CD8-positive, alpha-beta memory T cell (primary cell): Measurements from ENCODE around the gene SOX9. TPM values are rescaled to one million over a fixed set of nuclear protein-coding genes. Genes with fewer than 3 reads are reported as not detected.
A peak's percentile ranks its signal among the peaks of the same experiment; 100 is the strongest.

ENCODE experiments used
- CTCF ChIA-PET: fragments of 350-600 bp; sonication (Branson Sonifier 250); formaldehyde crosslinking; loops from one replicate; lab custom pipeline; 2021; ENCODE audit warnings: antibody characterized with exemption; lab: Charles Lee
- POLR2A ChIA-PET: fragments of 350-600 bp; sonication (Branson Sonifier 250); formaldehyde crosslinking; loops from one replicate; lab custom pipeline; 2021; ENCODE audit warnings: antibody characterized with exemption; lab: Charles Lee
- DNase-seq, 5 donors: peaks; one replicate each; pipeline versions ENCODE4 v3.0.0 to v3.0.0-alpha.2; 2020 to 2022; ENCODE audit warnings: mixed read lengths in 1 of 5
- H3K27ac ChIP-seq: one replicate; pipeline ENCODE4 v1.7.0; 2013; ENCODE audit warnings: low read depth, mild to moderate bottlenecking, low read length, moderate library complexity
- H3K27me3 ChIP-seq: 2 replicates; pipeline ENCODE4 v1.7.0; 2013; ENCODE audit warnings: low read length, mild to moderate bottlenecking; ENCODE audit not compliant: insufficient read depth, poor library complexity, severe bottlenecking
- H3K36me3 ChIP-seq: 2 replicates; pipeline ENCODE4 v1.7.0; 2013; ENCODE audit warnings: mild to moderate bottlenecking, low read length, moderate library complexity; ENCODE audit not compliant: insufficient read depth
- H3K4me1 ChIP-seq: 2 replicates; pipeline ENCODE4 v1.7.0; 2013; ENCODE audit warnings: mild to moderate bottlenecking, low read length, moderate library complexity; ENCODE audit not compliant: insufficient read depth
- H3K4me3 ChIP-seq: 2 replicates; pipeline ENCODE4 v1.7.0; 2013; ENCODE audit warnings: mild to moderate bottlenecking, low read length
- H3K9me3 ChIP-seq: 2 replicates; pipeline ENCODE4 v1.7.0; 2013; ENCODE audit warnings: mild to moderate bottlenecking, low read length
- H3K27ac Mint-ChIP-seq, 8 donors: one replicate each; pipeline ENCODE4 v1.8.0; 2020 to 2021; ENCODE audit warnings: mixed read lengths in 8 of 8, mild to moderate bottlenecking in 6 of 8, inconsistent platforms in 3 of 8, moderate library complexity in 3 of 8
- H3K27me3 Mint-ChIP-seq, 2 donors: one replicate each; pipeline ENCODE4 v1.8.0; 2020 to 2021; ENCODE audit warnings: mixed read lengths in 2 of 2, mild to moderate bottlenecking in 1 of 2, moderate library complexity in 1 of 2
- H3K36me3 Mint-ChIP-seq, 3 donors: one replicate each; pipeline ENCODE4 v1.8.0; 2020 to 2021; ENCODE audit warnings: mixed read lengths in 3 of 3, inconsistent platforms in 1 of 3, mild to moderate bottlenecking in 1 of 3
- H3K4me1 Mint-ChIP-seq, 3 donors: one replicate each; pipeline ENCODE4 v1.8.0; 2020 to 2021; ENCODE audit warnings: mixed read lengths in 3 of 3, inconsistent platforms in 1 of 3, mild to moderate bottlenecking in 1 of 3
- H3K4me3 Mint-ChIP-seq, 7 donors: one replicate each; pipeline ENCODE4 v1.8.0; 2020 to 2021; ENCODE audit warnings: mixed read lengths in 7 of 7, mild to moderate bottlenecking in 6 of 7, moderate library complexity in 4 of 7, inconsistent platforms in 2 of 7
- H3K9me3 Mint-ChIP-seq, 5 donors: one replicate each; pipeline ENCODE4 v1.8.0; 2020 to 2022; ENCODE audit warnings: mixed read lengths in 5 of 5, mild to moderate bottlenecking in 3 of 5, moderate library complexity in 2 of 5, inconsistent platforms in 1 of 5
- polyA plus RNA-seq: library from polyadenylated mRNA; unstranded; fragments of 300-500 nt; fragmentation: Illumina TruSeq; gene quantifications from one replicate; pipeline ENCODE4 v1.2.3, GENCODE V29; 2021
- total RNA-seq, 2 experiments: library from RNA; stranded (reverse); gene quantifications; one replicate each; pipeline ENCODE4 v1.2.3, GENCODE V29; 2021

Gene SOX9
- total and polyA plus RNA-seq, 3 experiments from 2014 or later: not detected

DNA sequence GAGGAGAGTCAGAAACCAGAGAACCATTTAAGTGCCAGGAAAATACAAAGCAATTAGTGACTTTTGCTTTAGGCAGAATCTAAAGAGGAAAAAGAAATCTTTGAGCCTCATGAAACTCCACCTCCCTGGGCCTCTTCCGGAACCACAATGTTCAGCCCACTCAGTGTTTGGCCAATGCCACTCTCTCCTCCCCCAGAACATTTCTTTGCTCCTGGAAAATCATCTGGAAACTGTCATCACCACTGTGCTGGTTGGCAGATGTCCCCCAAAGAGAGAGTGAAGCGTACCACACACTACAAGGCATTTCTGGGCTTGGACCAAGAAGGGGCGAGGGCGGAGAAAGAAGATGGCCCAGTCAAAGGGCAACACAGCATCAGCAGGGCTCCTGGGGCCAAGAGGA lies 7.1 kb upstream of the SOX9 start:
- Histone ChIP-seq H3K4me1 (no peaks in the 10 kb centered on the region), H3K4me3 (no peak overlapping the region), H3K27me3 (peaks cover 5% of the 10 kb centered on the region), H3K9me3 (no peaks in the 10 kb centered on the region), H3K27ac (no peak overlapping the region), H3K36me3 (no peaks in the 10 kb centered on the region)
- DNase-seq: no peak
- H3K27me3 Mint-ChIP-seq: peaks cover 31 to 55% of the 10 kb centered on the region in 2 donors
- no peak overlapping the region for H3K4me3 Mint-ChIP-seq
- H3K36me3 Mint-ChIP-seq: no peaks in the 10 kb centered on the region
- POLR2A ChIA-PET: no interaction called here
- peaks cover 2 to 4% (median 2%) of the 10 kb centered on the region in 5 donors for H3K9me3 Mint-ChIP-seq
- CTCF ChIA-PET: no interaction called here
- H3K27ac Mint-ChIP-seq: no peak overlapping the region
- H3K4me1 Mint-ChIP-seq: peaks cover 3 to 10% (median 4%) of the 10 kb centered on the region in 3 donors

DNA sequence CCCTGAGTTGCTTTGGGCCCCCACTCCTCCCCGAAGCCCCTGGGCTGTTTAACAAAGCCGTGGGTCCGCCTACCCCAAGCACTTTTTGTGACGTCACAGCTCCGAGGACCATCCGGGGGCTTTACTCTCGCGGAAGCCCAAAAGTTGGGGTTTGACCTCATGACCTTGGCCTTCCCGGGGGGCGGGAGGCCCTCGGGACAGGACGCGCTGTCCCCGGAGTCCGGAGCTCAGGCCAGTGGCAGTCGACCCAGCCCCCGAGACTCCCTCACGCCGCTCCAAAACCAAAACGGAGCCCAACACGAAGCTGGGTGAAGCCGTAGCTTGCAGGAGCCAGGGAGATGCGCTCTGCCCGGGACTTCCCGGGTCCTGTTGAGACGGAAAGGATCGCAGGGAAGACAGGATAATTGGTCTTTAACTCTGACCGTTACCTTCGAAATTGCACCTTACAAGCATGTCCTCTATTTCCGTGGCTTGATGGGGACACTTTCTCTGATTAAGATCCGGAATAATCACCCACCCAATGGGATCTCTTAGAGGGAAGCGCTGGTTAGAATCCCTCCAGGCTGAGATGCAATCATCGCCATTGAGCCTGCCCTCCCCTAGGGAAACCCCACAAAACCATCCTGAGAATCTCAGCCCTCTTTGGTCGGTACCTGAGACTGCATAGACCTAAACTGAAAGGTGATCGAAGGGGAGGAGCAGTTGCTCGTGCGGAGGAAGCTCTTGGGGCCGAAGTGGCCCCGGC lies 4.9 kb upstream of the SOX9 start:
- peaks cover 9% of the 10 kb centered on the region for H3K27me3 ChIP-seq
- no peak overlapping the region for H3K4me3 ChIP-seq
- H3K4me1 Mint-ChIP-seq: peaks cover 3 to 4% (median 3%) of the 10 kb centered on the region in 3 donors
- POLR2A ChIA-PET: no interaction called here
- peaks cover 43 to 70% of the 10 kb centered on the region in 2 donors for H3K27me3 Mint-ChIP-seq
- no peaks in the 10 kb centered on the region for H3K36me3 ChIP-seq
- no peaks in the 10 kb centered on the region for H3K9me3 ChIP-seq
- H3K4me3 Mint-ChIP-seq: peak overlapping the region in 2 of 7 donors; percentile 26 to 44
- no peak overlapping the region for H3K27ac ChIP-seq
- H3K4me1 ChIP-seq: no peaks in the 10 kb centered on the region
- DNase-seq: no peak
- CTCF ChIA-PET: no interaction called here
- H3K9me3 Mint-ChIP-seq: peaks cover 0 to 8% (median 3%) of the 10 kb centered on the region in 5 donors
- no peaks in the 10 kb centered on the region for H3K36me3 Mint-ChIP-seq
- no peak overlapping the region for H3K27ac Mint-ChIP-seq

DNA sequence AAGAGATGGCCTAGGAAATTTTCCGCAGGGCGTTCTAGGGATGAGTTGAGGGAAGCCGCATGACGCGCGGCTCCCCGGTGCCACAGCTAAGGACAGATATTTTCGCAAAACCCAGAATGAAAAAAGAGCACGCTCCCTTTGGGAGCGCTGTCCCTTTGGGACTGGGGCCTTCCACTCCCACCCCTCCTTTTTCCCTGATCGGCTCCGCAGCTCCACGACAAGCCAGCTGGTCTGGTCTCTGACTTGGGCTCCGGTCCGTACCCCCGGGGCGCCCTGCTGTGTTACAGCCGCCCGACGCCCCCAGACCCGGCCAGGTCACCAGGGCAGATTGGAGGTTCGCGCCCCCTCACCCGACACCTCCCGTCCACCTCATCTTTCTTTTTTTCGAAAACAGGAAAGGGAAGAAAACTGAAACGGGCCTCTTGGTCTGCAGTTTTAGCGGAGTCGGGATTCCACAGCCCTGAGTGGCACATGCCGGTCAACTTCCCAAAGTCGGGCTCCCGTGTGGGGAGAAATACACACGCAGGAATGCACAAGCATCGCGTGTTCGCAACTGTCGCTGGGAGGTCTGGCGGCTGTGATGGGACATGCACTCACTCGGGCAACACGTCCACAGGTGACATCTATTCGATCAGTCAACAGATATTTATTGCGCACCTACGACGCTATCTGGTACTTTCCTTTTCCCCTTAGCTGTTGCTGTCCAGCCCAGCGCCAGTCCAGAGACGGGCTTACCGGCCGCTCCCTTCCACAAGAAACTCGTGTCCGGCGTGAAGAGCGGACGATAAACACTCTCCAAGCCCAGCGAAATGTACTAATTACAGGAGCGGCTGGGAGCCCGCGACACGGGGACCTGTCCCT lies 3.9 kb upstream of the SOX9 start:
- Mint-ChIP-seq H3K27me3 (peaks cover 44 to 76% of the 10 kb centered on the region in 2 donors), H3K27ac (no peak overlapping the region), H3K4me1 (peaks cover 3 to 4% (median 3%) of the 10 kb centered on the region in 3 donors), H3K4me3 (peak overlapping the region in 2 of 7 donors; percentile 15 to 44), H3K9me3 (peaks cover 0 to 8% (median 3%) of the 10 kb centered on the region in 5 donors), H3K36me3 (no peaks in the 10 kb centered on the region)
- no peak for DNase-seq
- CTCF ChIA-PET: no interaction called here
- H3K4me1 ChIP-seq: no peaks in the 10 kb centered on the region
- no peak overlapping the region for H3K4me3 ChIP-seq
- POLR2A ChIA-PET: no interaction called here
- peaks cover 9% of the 10 kb centered on the region for H3K27me3 ChIP-seq
- no peaks in the 10 kb centered on the region for H3K36me3 ChIP-seq
- H3K9me3 ChIP-seq: no peaks in the 10 kb centered on the region
- H3K27ac ChIP-seq: no peak overlapping the region

DNA sequence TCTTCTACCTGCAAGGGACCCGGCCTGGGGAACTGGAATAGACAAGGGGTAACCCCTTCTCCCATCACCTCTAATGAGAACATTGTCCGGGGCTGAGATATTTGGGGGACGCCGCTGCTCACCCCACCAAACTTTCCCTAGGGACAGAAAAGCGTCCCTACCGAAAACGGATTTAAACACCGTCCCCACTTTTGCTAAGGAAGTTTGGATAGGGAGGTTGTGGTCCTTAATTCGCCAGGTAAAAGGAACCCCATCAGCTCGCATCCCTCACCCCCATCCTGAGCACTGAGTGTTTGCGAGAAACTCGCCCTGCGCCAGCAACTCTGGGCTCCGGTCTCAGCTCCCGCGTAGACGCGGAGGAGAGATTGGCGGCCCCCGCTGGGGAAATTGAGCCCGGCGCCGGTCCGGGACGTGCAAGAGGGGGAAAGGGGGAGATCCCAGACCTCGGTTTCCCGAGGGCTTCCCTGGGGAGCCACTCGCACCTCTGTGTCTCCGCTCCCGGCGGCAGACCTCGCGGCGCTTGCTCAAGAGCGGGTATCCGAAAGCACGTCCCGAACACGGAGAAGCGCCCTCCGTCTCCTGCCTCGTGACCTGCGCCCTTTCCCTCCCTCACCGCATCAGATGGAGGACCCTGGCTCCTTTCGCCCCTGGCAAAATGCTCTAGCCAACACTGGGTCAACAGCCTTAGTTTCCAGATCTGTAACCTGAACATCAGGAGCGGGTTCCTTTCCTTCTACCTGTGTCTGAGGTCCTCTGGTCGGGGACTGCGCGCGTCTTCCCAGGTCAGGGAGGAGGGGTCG lies 3.1 kb upstream of the SOX9 start:
- Histone ChIP-seq H3K36me3 (no peaks in the 10 kb centered on the region), H3K27me3 (peaks cover 9% of the 10 kb centered on the region), H3K9me3 (no peaks in the 10 kb centered on the region), H3K4me1 (no peaks in the 10 kb centered on the region), H3K4me3 (no peak overlapping the region), H3K27ac (no peak overlapping the region)
- Mint-ChIP-seq H3K27me3 (peaks cover 47 to 74% of the 10 kb centered on the region in 2 donors), H3K36me3 (no peaks in the 10 kb centered on the region), H3K9me3 (peaks cover 0 to 8% (median 3%) of the 10 kb centered on the region in 5 donors), H3K4me3 (no peak overlapping the region), H3K4me1 (peaks cover 3 to 5% (median 3%) of the 10 kb centered on the region in 3 donors), H3K27ac (no peak overlapping the region)
- ChIA-PET POLR2A (no interaction called here), CTCF (no interaction called here)
- DNase-seq: no peak

DNA sequence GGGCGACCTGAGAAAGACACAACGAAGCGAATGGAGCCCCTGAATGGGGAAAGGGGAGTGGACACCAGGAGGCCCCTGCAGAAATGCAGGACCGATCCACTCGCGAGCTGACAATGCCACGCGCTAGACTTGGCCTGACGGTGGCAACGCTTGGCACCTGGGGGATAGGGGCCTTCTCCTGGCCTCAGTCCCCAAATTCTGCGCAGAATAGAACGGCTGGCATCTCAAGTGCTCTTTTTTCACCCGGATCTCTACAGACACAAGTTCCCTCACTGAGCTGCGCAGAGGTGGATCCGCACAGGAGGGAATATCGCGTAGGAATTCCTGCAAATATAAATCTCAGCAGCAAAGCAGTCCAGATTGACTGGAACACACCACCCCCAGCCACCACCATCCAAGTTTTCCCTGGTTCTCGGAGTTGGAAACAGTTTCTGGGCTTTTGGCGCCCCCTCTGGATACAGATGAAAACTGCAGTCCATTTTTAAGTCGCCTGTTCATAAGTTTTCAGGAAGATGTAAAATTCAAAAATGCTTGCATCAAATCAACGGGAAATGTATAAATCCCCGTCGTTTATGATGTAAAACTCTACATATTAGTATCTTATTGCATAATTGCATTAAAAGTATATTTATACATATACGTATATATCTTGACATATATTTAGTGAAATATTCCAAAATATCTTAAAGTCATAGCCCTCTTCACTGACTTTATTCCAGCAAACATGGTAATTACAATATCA lies 2.3 kb upstream of the SOX9 start:
- Histone ChIP-seq H3K27ac (no peak overlapping the region), H3K27me3 (peaks cover 9% of the 10 kb centered on the region), H3K36me3 (no peaks in the 10 kb centered on the region), H3K4me1 (no peaks in the 10 kb centered on the region), H3K9me3 (no peaks in the 10 kb centered on the region), H3K4me3 (no peak overlapping the region)
- Mint-ChIP-seq H3K27ac (no peak overlapping the region), H3K36me3 (no peaks in the 10 kb centered on the region), H3K4me3 (peak overlapping the region in 1 of 7 donors; percentile 7), H3K9me3 (peaks cover 0 to 13% (median 4%) of the 10 kb centered on the region in 5 donors), H3K27me3 (peaks cover 52 to 76% of the 10 kb centered on the region in 2 donors), H3K4me1 (peaks cover 4 to 9% (median 6%) of the 10 kb centered on the region in 3 donors)
- CTCF ChIA-PET: no interaction called here
- POLR2A ChIA-PET: no interaction called here
- DNase-seq: no peak

DNA sequence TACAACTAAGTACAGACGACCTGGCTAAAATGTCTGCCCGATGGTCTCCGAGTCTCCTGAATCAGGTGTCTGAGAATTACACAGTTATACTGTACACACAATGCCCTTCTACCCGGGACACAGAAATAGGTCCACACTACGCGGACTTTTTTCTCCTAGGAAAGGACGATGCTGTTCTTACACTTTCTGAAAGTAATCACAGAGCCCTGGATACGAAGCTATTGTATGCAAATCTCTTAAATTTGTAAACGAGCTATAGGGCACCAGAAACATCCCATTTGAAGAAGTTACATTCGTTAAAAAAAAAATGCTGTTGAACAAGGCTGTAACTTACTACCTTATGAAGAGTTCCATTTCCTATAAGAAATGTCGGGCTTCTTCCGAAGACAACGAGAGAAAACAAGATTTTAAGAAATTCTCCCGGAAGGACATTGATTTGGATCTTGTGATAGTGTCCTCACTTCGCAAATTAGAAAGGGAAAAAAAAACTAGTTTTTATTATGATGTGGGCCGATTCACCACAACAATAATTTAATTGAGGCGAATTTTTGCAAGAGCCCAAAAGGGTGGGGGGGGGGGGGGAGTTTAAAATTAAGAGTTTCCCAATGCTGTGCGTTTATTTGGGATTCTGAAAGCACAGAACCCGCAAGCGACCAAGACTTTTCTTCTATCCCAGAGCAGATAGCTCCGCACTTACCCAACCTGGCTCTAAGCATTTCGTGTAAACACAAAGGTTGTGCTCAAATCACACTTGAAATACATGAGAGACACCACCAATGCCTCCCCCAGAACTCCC lies 1.5 kb upstream of the SOX9 start:
- DNase-seq: no peak
- H3K9me3 ChIP-seq: no peaks in the 10 kb centered on the region
- Mint-ChIP-seq H3K27me3 (peaks cover 55 to 74% of the 10 kb centered on the region in 2 donors), H3K4me3 (peak overlapping the region in 1 of 7 donors; percentile 7), H3K36me3 (no peaks in the 10 kb centered on the region), H3K9me3 (peaks cover 0 to 15% (median 7%) of the 10 kb centered on the region in 5 donors), H3K27ac (no peak overlapping the region), H3K4me1 (peaks cover 4 to 9% (median 6%) of the 10 kb centered on the region in 3 donors)
- CTCF ChIA-PET: no interaction called here
- H3K4me3 ChIP-seq: no peak overlapping the region
- H3K4me1 ChIP-seq: no peaks in the 10 kb centered on the region
- POLR2A ChIA-PET: no interaction called here
- H3K27me3 ChIP-seq: peaks cover 9% of the 10 kb centered on the region
- H3K36me3 ChIP-seq: no peaks in the 10 kb centered on the region
- H3K27ac ChIP-seq: no peak overlapping the region
